HEK293 (cell line): Measurements from ENCODE around the gene USO1.

Experiments
- ZNF274 ChIP-seq, 2 experiments: fragments of 200-500 bp in 1 of 2; fragments of 450-650 bp in 1 of 2; sonication (Bioruptor generic) in 1 of 2; formaldehyde crosslinking in 1 of 2; IDR thresholded peaks; 2 replicates each; pipeline versions ENCODE4 v1.5.1 to v1.6.1; 2014 to 2016; ENCODE audit warnings: borderline replicate concordance in 1 of 2, inconsistent platforms in 1 of 2, low read length in 1 of 2, missing biosample characterization in 1 of 2, missing genetic modification characterization in 1 of 2
- ZNF830 ChIP-seq: fragments of 450-650 bp; IDR thresholded peaks from 2 replicates; pipeline ENCODE4 v1.5.0; 2018; ENCODE audit warnings: missing biosample characterization, missing genetic modification characterization, low read depth, mild to moderate bottlenecking, moderate library complexity
- TF ChIP-seq, protein P1 (sequence below): fragments of 450-650 bp; formaldehyde crosslinking; IDR thresholded peaks from 2 replicates; pipeline ENCODE4 v1.5.1; 2016; ENCODE audit warnings: missing biosample characterization, missing genetic modification characterization
- TF ChIP-seq, protein P2 (sequence below): fragments of 450-650 bp; formaldehyde crosslinking; IDR thresholded peaks from 2 replicates; pipeline ENCODE4 v1.5.1; 2017; ENCODE audit warnings: missing biosample characterization, missing genetic modification characterization

DNA sequence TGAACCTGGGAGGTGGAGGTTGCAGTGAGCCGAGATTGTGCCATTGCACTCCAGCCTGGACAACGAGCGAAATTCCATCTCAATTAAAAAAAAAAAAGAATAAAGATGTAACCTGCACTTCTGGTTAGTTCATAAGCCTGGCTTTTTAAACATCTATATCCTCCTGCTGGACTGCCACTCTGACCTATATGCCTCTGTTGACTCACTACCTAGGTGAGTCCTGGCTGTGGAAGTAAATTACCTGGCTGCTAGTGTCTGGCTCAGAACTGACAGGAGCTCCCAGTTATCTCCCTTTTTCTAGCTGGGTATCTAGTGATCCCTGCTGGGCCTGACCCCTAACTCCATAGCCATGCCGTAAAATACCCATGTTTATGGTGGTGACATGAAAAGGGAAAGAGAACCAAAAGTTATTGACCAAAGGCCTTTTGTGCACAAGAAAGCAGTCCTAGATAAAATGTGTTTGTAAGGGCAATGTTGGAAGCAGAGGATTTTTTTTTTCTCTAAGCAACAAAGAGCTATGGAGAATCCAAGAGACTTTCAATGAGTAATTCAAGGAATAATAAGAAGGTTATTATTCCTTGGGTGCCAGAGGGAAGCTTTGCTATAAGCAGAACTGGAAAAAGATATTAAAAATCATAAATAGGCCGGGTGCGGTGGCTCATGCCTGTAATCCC lies 40.8 kb upstream of the USO1 start:
- TF ChIP-seq, protein P1, sequence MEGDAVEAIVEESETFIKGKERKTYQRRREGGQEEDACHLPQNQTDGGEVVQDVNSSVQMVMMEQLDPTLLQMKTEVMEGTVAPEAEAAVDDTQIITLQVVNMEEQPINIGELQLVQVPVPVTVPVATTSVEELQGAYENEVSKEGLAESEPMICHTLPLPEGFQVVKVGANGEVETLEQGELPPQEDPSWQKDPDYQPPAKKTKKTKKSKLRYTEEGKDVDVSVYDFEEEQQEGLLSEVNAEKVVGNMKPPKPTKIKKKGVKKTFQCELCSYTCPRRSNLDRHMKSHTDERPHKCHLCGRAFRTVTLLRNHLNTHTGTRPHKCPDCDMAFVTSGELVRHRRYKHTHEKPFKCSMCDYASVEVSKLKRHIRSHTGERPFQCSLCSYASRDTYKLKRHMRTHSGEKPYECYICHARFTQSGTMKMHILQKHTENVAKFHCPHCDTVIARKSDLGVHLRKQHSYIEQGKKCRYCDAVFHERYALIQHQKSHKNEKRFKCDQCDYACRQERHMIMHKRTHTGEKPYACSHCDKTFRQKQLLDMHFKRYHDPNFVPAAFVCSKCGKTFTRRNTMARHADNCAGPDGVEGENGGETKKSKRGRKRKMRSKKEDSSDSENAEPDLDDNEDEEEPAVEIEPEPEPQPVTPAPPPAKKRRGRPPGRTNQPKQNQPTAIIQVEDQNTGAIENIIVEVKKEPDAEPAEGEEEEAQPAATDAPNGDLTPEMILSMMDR (tag by site-specific recombination): no peak
- no peak for TF ChIP-seq ZNF274 (IDR thresholded peaks at IDR 0.05; ENCODE audit: low read length)
- TF ChIP-seq ZNF274 (tag by site-specific recombination; IDR thresholded peaks at IDR 0.05; ENCODE audit: borderline replicate concordance): no peak
- TF ChIP-seq, protein P2, sequence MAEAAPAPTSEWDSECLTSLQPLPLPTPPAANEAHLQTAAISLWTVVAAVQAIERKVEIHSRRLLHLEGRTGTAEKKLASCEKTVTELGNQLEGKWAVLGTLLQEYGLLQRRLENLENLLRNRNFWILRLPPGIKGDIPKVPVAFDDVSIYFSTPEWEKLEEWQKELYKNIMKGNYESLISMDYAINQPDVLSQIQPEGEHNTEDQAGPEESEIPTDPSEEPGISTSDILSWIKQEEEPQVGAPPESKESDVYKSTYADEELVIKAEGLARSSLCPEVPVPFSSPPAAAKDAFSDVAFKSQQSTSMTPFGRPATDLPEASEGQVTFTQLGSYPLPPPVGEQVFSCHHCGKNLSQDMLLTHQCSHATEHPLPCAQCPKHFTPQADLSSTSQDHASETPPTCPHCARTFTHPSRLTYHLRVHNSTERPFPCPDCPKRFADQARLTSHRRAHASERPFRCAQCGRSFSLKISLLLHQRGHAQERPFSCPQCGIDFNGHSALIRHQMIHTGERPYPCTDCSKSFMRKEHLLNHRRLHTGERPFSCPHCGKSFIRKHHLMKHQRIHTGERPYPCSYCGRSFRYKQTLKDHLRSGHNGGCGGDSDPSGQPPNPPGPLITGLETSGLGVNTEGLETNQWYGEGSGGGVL (tag by site-specific recombination): no peak
- TF ChIP-seq ZNF830 (tag by site-specific recombination): no peak
